OCI-LY7 (cell line): Measurements from ENCODE around the gene DIPK1C. TPM values are rescaled to one million over a fixed set of nuclear protein-coding genes. Genes with fewer than 3 reads are reported as not detected.

Experiments used
- BruUV-seq: library from RNA; stranded (reverse); fragments of 400-500 nt; replicated peaks from 2 replicates; lab custom pipeline; 2021; lab: Mats Ljungman, UMichigan
- CTCF ChIA-PET: fragments of 300-600 bp; sonication (Branson Sonifier 250); formaldehyde crosslinking; loops from one replicate; lab custom pipeline; 2022; ENCODE audit warnings: antibody characterized with exemption; ENCODE audit not compliant: unreplicated experiment; lab: Charles Lee
- POLR2A ChIA-PET: fragments of 300-600 bp; sonication (Branson Sonifier 250); formaldehyde crosslinking; loops from one replicate; lab custom pipeline; 2022; ENCODE audit warnings: antibody characterized with exemption; lab: Charles Lee
- DNase-seq: peaks from one replicate; pipeline ENCODE4 v3.0.0-alpha.2; 2015; ENCODE audit warnings: low spot score
- H2AFZ ChIP-seq: fragments of 200-600 bp; sonication (generic), shearing (Covaris generic); 2 replicates; pipeline ENCODE4 v1.6.1; 2014; ENCODE audit warnings: mild to moderate bottlenecking, antibody characterized with exemption, low read length, moderate library complexity
- H3K27ac ChIP-seq: fragments of 200-600 bp; sonication (generic); 2 replicates; pipeline ENCODE4 v1.5.1; 2014; ENCODE audit warnings: mixed run types, low read depth, mild to moderate bottlenecking, moderate library complexity, low read length, inconsistent platforms; ENCODE audit not compliant: poor library complexity, severe bottlenecking
- H3K36me3 ChIP-seq: fragments of 200-600 bp; sonication (generic); 2 replicates; pipeline ENCODE4 v1.6.1; 2014; ENCODE audit warnings: mild to moderate bottlenecking, antibody characterized with exemption, low read length, moderate library complexity, mixed read lengths; ENCODE audit not compliant: insufficient read depth
- H3K4me1 ChIP-seq: fragments of 200-600 bp; sonication (generic); 2 replicates; pipeline ENCODE4 v1.5.1; 2014; ENCODE audit warnings: mild to moderate bottlenecking, low read length; ENCODE audit not compliant: insufficient read depth, poor library complexity, severe bottlenecking
- H3K4me2 ChIP-seq: fragments of 200-600 bp; sonication (generic); 2 replicates; pipeline ENCODE4 v1.6.1; 2014; ENCODE audit warnings: mild to moderate bottlenecking, low read length
- H3K4me3 ChIP-seq: fragments of 200-600 bp; sonication (generic); 2 replicates; pipeline ENCODE4 v1.5.1; 2014; ENCODE audit warnings: mild to moderate bottlenecking, low read depth, low read length; ENCODE audit not compliant: poor library complexity, severe bottlenecking
- H3K79me2 ChIP-seq: fragments of 200-600 bp; sonication (generic); 2 replicates; pipeline ENCODE4 v1.6.1; 2016; ENCODE audit warnings: low read depth, mild to moderate bottlenecking, low read length, moderate library complexity, mixed read lengths; ENCODE audit not compliant: insufficient read depth
- H3K9me2 ChIP-seq: fragments of 200-600 bp; sonication (generic); 2 replicates; pipeline ENCODE4 v1.6.1; 2016; ENCODE audit warnings: mild to moderate bottlenecking, low read length, mixed read lengths; ENCODE audit not compliant: insufficient read depth
- H3K9me3 ChIP-seq: fragments of 200-600 bp; sonication (generic); 2 replicates; pipeline ENCODE4 v1.6.1; 2014; ENCODE audit warnings: mild to moderate bottlenecking, mixed run types, low read length, mixed read lengths
- H4K20me1 ChIP-seq: fragments of 200-600 bp; sonication (generic); 2 replicates; pipeline ENCODE4 v1.6.1; 2014; ENCODE audit warnings: mild to moderate bottlenecking, antibody characterized with exemption, low read length, moderate library complexity, mixed read lengths; ENCODE audit not compliant: insufficient read depth
- EZH2phosphoT487 ChIP-seq: fragments of 200-600 bp; sonication (generic); IDR thresholded peaks from 2 replicates; pipeline ENCODE4 v1.6.1; 2018; ENCODE audit warnings: low read depth, borderline replicate concordance, mild to moderate bottlenecking, mixed run types, antibody characterized with exemption, low read length, moderate library complexity, mixed read lengths
- intact Hi-C: fragments of 100-400 bp; cut with micrococcal nuclease; formaldehyde crosslinking; loops from one replicate; pipeline ENCODE4 v1.10.0; 2022; ENCODE audit not compliant: unreplicated experiment
- total RNA-seq, 2 experiments: library from RNA; depleted of rRNA in 1 of 2; stranded (reverse); fragments of >200 nt in 1 of 2; shearing (Covaris generic) in 1 of 2; gene quantifications; 2 replicates each; pipeline ENCODE4 v1.2.3, GENCODE V29; 2014 to 2022
- TF ChIP-seq, protein P1 (sequence below): fragments of 200-600 bp; sonication (generic); conservative IDR thresholded peaks from 2 replicates; pipeline ENCODE4 v1.5.1; 2014; ENCODE audit warnings: mild to moderate bottlenecking, antibody characterized with exemption, low read length, moderate library complexity, mixed read lengths

Gene DIPK1C
- total RNA-seq, 2 experiments from 2014 or later = not detected

DNA sequence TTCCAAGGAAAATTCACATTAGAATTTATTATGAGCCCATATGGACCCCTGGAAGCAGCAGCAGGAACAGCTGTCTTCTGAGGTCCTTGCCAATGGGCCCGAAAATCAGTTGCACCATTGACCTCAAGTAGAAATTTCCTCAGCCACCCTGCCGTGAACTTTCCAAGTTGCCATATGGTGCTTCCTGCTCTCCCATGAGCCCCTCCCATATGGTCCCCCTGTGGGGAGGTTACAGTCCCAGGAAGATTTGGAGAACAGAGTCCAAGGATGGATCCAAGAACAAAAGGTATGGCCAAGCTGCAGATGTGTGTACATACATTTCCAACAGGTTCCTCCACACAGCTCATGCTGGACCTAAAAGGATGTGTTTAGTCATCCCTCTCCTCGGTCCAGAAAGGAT, 34.6 kb downstream of the DIPK1C start:
- H3K9me3 ChIP-seq = no peaks in the 10 kb centered on the region
- TF ChIP-seq, protein P1, sequence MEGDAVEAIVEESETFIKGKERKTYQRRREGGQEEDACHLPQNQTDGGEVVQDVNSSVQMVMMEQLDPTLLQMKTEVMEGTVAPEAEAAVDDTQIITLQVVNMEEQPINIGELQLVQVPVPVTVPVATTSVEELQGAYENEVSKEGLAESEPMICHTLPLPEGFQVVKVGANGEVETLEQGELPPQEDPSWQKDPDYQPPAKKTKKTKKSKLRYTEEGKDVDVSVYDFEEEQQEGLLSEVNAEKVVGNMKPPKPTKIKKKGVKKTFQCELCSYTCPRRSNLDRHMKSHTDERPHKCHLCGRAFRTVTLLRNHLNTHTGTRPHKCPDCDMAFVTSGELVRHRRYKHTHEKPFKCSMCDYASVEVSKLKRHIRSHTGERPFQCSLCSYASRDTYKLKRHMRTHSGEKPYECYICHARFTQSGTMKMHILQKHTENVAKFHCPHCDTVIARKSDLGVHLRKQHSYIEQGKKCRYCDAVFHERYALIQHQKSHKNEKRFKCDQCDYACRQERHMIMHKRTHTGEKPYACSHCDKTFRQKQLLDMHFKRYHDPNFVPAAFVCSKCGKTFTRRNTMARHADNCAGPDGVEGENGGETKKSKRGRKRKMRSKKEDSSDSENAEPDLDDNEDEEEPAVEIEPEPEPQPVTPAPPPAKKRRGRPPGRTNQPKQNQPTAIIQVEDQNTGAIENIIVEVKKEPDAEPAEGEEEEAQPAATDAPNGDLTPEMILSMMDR = no peak
- TF ChIP-seq EZH2phosphoT487 = no peak
- H3K4me1 ChIP-seq = no peaks in the 10 kb centered on the region
- no TSS peak for BruUV-seq
- no peaks in the 10 kb centered on the region for H4K20me1 ChIP-seq
- no peak for DNase-seq
- ChIA-PET CTCF (no interaction called here), POLR2A (interaction anchor here (0.7 kb wide), 1 partner anchor 11 kb away, joined by 3 read pairs; no protein-coding TSS in a partner anchor)
- no peak overlapping the region for H3K4me3 ChIP-seq
- intact Hi-C loops = no loop called here
- no peaks in the 10 kb centered on the region for H3K79me2 ChIP-seq
- H2AFZ ChIP-seq = no peak overlapping the region
- H3K9me2 ChIP-seq = no peaks in the 10 kb centered on the region
- H3K27ac ChIP-seq = no peak overlapping the region
- no peak overlapping the region for H3K4me2 ChIP-seq
- no peaks in the 10 kb centered on the region for H3K36me3 ChIP-seq

GRCh38 chr18:74420926-74421325, 36.2 kb downstream of the DIPK1C start:
- no peak for DNase-seq
- no peak for TF ChIP-seq EZH2phosphoT487
- TF ChIP-seq, protein P1 = no peak
- H3K9me3 ChIP-seq = no peaks in the 10 kb centered on the region
- ChIA-PET CTCF (no interaction called here), POLR2A (no interaction called here)
- H3K4me1 ChIP-seq = no peaks in the 10 kb centered on the region
- no peak overlapping the region for H3K4me3 ChIP-seq
- H3K9me2 ChIP-seq = no peaks in the 10 kb centered on the region
- no peak overlapping the region for H3K4me2 ChIP-seq
- H3K27ac ChIP-seq = no peak overlapping the region
- no peaks in the 10 kb centered on the region for H4K20me1 ChIP-seq
- BruUV-seq = no TSS peak
- no peak overlapping the region for H2AFZ ChIP-seq
- no peaks in the 10 kb centered on the region for H3K79me2 ChIP-seq
- no peaks in the 10 kb centered on the region for H3K36me3 ChIP-seq
- intact Hi-C loops = no loop called here

DNA sequence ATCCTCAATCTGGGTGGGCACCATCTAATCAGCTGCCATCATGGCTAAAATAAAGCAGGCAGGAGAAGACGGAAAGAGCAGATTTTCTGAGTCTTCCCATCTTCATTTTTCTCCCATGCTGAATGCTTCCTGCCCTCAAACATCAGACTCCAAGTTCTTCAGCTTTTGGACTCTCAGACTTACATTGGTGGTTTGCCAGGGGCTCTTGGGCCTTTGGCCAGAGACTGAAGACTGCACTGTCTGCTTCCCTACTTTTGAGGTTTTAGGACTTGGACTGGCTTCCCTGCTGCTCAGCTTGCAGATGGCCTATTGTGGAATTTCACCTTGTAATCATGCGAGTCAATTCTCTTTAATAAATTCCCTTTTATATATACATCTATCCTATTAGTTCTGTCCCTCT, 36.6 kb downstream of the DIPK1C start:
- Histone ChIP-seq H3K4me1 (no peaks in the 10 kb centered on the region), H3K27ac (no peak overlapping the region), H3K36me3 (no peaks in the 10 kb centered on the region), H4K20me1 (no peaks in the 10 kb centered on the region), H3K79me2 (no peaks in the 10 kb centered on the region), H2AFZ (no peak overlapping the region), H3K9me2 (no peaks in the 10 kb centered on the region), H3K9me3 (no peaks in the 10 kb centered on the region), H3K4me3 (no peak overlapping the region), H3K4me2 (no peak overlapping the region)
- BruUV-seq = no TSS peak
- CTCF ChIA-PET = no interaction called here
- intact Hi-C loops = no loop called here
- no peak for TF ChIP-seq EZH2phosphoT487
- TF ChIP-seq, protein P1 = no peak
- DNase-seq = no peak
- POLR2A ChIA-PET = no interaction called here
